ENCODE data around the gene WRNIP1. TPM values are rescaled to one million over a fixed set of nuclear protein-coding genes. Genes with fewer than 3 reads are reported as not detected.

Gene WRNIP1
- total and polyA plus RNA-seq, 2 of the 13 experiments (the other 11 are each of a cell fraction or from before 2014, with no cell fraction given): 77.7 to 90.3 TPM

- Histone ChIP-seq H3K4me3 (replicated peaks in 1 of 3; ENCODE audit: insufficient read depth in 1 of 3, low read depth in 2 of 3, low read length in 3 of 3) (no peak overlapping the region), H3K36me3 (replicated peaks in 1 of 2; ENCODE audit: control insufficient read depth in 1 of 2, insufficient read depth in 2 of 2, low read length in 2 of 2) (no peaks in the 10 kb centered on the region), H4K20me1 (ENCODE audit: insufficient read depth, low read length) (no peaks in the 10 kb centered on the region), H2AFZ (ENCODE audit: low read length) (no peak overlapping the region), H3K4me1 (ENCODE audit: insufficient read depth, low read length) (peaks cover 24% of the 10 kb centered on the region), H3K9me3 (ENCODE audit: low read length) (no peaks in the 10 kb centered on the region), H3K27me3 (ENCODE audit: control insufficient read depth in 1 of 2, insufficient read depth in 2 of 2, low read length in 2 of 2) (peaks cover 0 to 6% of the 10 kb centered on the region in 2 experiments; a peak in 1 of 5 replicates), H3K4me2 (ENCODE audit: low read depth, low read length) (peak overlapping the region; percentile 60), H3K9ac (ENCODE audit: insufficient read depth, low read depth, low read length) (no peak overlapping the region), H3K79me2 (ENCODE audit: insufficient read depth, low read length) (no peaks in the 10 kb centered on the region), H3K27ac (ENCODE audit: extremely low read length, insufficient read depth, low read length) (no peak overlapping the region)
- no peak for DNase-seq (ENCODE audit: low spot score)
- CTCF ChIA-PET (ENCODE audit: low intra/inter-chr PET ratio, low total read pairs): interaction anchor here (1.8 kb wide), 1 partner anchor 1149 kb away, joined by 3 read pairs; no protein-coding TSS in a partner anchor
- no peak for FAIRE-seq
- intact Hi-C loops (cut with micrococcal nuclease; ENCODE audit: unreplicated experiment): loop anchor here (5.0 kb wide), 1 partner anchor 1147 kb away; no protein-coding TSS in a partner anchor
- no TSS peak for BruUV-seq (replicated peaks)
- no peak for ATAC-seq
- 69% methylated on average over 8 of the region's 8 CpGs for WGBS (ENCODE audit: low lambda C conversion rate)
- in situ Hi-C loops (cut with HindIII; ENCODE audit: extremely low pct_ligation_motif_present, low pct_unique_long_range_greater_than_20kb): loop anchor here (5.0 kb wide), 1 partner anchor 1147 kb away; no protein-coding TSS in a partner anchor
- POLR2A ChIA-PET: no interaction called here
- TF ChIP-seq, protein P1, sequence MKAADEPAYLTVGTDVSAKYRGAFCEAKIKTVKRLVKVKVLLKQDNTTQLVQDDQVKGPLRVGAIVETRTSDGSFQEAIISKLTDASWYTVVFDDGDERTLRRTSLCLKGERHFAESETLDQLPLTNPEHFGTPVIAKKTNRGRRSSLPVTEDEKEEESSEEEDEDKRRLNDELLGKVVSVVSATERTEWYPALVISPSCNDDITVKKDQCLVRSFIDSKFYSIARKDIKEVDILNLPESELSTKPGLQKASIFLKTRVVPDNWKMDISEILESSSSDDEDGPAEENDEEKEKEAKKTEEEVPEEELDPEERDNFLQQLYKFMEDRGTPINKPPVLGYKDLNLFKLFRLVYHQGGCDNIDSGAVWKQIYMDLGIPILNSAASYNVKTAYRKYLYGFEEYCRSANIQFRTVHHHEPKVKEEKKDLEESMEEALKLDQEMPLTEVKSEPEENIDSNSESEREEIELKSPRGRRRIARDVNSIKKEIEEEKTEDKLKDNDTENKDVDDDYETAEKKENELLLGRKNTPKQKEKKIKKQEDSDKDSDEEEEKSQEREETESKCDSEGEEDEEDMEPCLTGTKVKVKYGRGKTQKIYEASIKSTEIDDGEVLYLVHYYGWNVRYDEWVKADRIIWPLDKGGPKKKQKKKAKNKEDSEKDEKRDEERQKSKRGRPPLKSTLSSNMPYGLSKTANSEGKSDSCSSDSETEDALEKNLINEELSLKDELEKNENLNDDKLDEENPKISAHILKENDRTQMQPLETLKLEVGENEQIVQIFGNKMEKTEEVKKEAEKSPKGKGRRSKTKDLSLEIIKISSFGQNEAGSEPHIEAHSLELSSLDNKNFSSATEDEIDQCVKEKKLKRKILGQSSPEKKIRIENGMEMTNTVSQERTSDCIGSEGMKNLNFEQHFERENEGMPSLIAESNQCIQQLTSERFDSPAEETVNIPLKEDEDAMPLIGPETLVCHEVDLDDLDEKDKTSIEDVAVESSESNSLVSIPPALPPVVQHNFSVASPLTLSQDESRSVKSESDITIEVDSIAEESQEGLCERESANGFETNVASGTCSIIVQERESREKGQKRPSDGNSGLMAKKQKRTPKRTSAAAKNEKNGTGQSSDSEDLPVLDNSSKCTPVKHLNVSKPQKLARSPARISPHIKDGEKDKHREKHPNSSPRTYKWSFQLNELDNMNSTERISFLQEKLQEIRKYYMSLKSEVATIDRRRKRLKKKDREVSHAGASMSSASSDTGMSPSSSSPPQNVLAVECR (CRISPR knock-in tag; IDR thresholded peaks at IDR 0.05; ENCODE audit: borderline replicate concordance): no peak
- no peak for TF ChIP-seq TSC22D2 (CRISPR knock-in tag; IDR thresholded peaks at IDR 0.05; ENCODE audit: borderline replicate concordance)
- TF ChIP-seq, protein P2, sequence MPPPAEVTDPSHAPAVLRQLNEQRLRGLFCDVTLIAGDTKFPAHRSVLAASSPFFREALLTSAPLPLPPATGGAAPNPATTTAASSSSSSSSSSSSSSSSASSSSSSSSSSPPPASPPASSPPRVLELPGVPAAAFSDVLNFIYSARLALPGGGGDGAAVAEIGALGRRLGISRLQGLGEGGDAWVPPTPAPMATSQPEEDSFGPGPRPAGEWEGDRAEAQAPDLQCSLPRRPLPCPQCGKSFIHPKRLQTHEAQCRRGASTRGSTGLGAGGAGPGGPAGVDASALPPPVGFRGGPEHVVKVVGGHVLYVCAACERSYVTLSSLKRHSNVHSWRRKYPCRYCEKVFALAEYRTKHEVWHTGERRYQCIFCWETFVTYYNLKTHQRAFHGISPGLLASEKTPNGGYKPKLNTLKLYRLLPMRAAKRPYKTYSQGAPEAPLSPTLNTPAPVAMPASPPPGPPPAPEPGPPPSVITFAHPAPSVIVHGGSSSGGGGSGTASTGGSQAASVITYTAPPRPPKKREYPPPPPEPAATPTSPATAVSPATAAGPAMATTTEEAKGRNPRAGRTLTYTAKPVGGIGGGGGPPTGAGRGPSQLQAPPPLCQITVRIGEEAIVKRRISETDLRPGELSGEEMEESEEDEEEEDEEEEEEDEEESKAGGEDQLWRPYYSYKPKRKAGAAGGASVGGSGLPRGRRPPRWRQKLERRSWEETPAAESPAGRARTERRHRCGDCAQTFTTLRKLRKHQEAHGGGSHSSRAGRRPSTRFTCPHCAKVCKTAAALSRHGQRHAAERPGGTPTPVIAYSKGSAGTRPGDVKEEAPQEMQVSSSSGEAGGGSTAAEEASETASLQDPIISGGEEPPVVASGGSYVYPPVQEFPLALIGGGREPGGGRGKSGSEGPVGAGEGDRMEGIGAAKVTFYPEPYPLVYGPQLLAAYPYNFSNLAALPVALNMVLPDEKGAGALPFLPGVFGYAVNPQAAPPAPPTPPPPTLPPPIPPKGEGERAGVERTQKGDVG (CRISPR knock-in tag; IDR thresholded peaks at IDR 0.05; ENCODE audit: borderline replicate concordance): no peak
- TF ChIP-seq ELF4 (CRISPR knock-in tag; IDR thresholded peaks at IDR 0.05; ENCODE audit: borderline replicate concordance): no peak
- TF ChIP-seq ZNF788 (CRISPR knock-in tag; IDR thresholded peaks at IDR 0.05; ENCODE audit: borderline replicate concordance): no peak
- TF ChIP-seq ZFP91 (CRISPR knock-in tag; IDR thresholded peaks at IDR 0.05; ENCODE audit: borderline replicate concordance): no peak
- TF ChIP-seq GTF3A (CRISPR knock-in tag; conservative IDR thresholded peaks at IDR 0.05): no peak
- TF ChIP-seq ZNF17 (CRISPR knock-in tag; IDR thresholded peaks at IDR 0.05): no peak
- TF ChIP-seq SUZ12 (IDR thresholded peaks at IDR 0.05; ENCODE audit: low read depth, low read length): no peak
- no peak for TF ChIP-seq ZNF383 (CRISPR knock-in tag; IDR thresholded peaks at IDR 0.05; ENCODE audit: borderline replicate concordance)
- TF ChIP-seq, protein P3, sequence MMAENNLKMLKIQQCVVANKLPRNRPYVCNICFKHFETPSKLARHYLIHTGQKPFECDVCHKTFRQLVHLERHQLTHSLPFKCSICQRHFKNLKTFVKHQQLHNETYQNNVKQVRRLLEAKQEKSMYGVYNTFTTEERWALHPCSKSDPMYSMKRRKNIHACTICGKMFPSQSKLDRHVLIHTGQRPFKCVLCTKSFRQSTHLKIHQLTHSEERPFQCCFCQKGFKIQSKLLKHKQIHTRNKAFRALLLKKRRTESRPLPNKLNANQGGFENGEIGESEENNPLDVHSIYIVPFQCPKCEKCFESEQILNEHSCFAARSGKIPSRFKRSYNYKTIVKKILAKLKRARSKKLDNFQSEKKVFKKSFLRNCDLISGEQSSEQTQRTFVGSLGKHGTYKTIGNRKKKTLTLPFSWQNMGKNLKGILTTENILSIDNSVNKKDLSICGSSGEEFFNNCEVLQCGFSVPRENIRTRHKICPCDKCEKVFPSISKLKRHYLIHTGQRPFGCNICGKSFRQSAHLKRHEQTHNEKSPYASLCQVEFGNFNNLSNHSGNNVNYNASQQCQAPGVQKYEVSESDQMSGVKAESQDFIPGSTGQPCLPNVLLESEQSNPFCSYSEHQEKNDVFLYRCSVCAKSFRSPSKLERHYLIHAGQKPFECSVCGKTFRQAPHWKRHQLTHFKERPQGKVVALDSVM (CRISPR knock-in tag; IDR thresholded peaks at IDR 0.05): no peak
- no peak for TF ChIP-seq GFI1 (CRISPR knock-in tag; IDR thresholded peaks at IDR 0.05; ENCODE audit: borderline replicate concordance)
These were observed 20.4 kb upstream of the WRNIP1 start for GRCh38 chr6:2744778-2745177.

All from HepG2 (cell line).